Immature natural killer cell (primary cell): ENCODE data around the gene HOXB7. TPM values are rescaled to one million over a fixed set of nuclear protein-coding genes. Genes with fewer than 3 reads are reported as not detected.

ENCODE experiments used
- DNase-seq, 3 donors: peaks; one replicate each; pipeline ENCODE4 v3.0.0; 2022; ENCODE audit warnings: mixed read lengths in 1 of 3
- H3K27ac Mint-ChIP-seq, 6 donors: one replicate each; pipeline ENCODE4 v1.8.0; 2020; ENCODE audit warnings: mixed read lengths in 6 of 6, mild to moderate bottlenecking in 5 of 6, inconsistent platforms in 4 of 6, moderate library complexity in 3 of 6
- H3K27me3 Mint-ChIP-seq, 3 donors: one replicate each; pipeline ENCODE4 v1.8.0; 2020 to 2021; ENCODE audit warnings: low read depth in 3 of 3, mild to moderate bottlenecking in 3 of 3, mixed read lengths in 3 of 3, moderate library complexity in 3 of 3, inconsistent platforms in 1 of 3
- H3K36me3 Mint-ChIP-seq, 3 donors: one replicate each; pipeline ENCODE4 v1.8.0; 2020; ENCODE audit warnings: mixed read lengths in 3 of 3, inconsistent platforms in 2 of 3, mild to moderate bottlenecking in 2 of 3
- H3K4me1 Mint-ChIP-seq, 2 donors: one replicate each; pipeline ENCODE4 v1.8.0; 2020; ENCODE audit warnings: inconsistent platforms in 2 of 2, mild to moderate bottlenecking in 2 of 2, mixed read lengths in 2 of 2, moderate library complexity in 1 of 2
- H3K4me3 Mint-ChIP-seq, 5 donors: one replicate each; pipeline ENCODE4 v1.8.0; 2020; ENCODE audit warnings: mild to moderate bottlenecking in 5 of 5, mixed read lengths in 5 of 5, inconsistent platforms in 3 of 5, moderate library complexity in 3 of 5
- H3K9me3 Mint-ChIP-seq, 6 donors: one replicate each; pipeline ENCODE4 v1.8.0; 2020; ENCODE audit warnings: mild to moderate bottlenecking in 6 of 6, mixed read lengths in 6 of 6, inconsistent platforms in 4 of 6, moderate library complexity in 3 of 6
- polyA plus RNA-seq, 3 donors: library from polyadenylated mRNA; unstranded; fragments of 300-500 nt; fragmentation: Illumina TruSeq; gene quantifications; one replicate each; pipeline ENCODE4 v1.2.3, GENCODE V29; 2021

HOXB7 gene
- polyA plus RNA-seq, 3 donors from 2014 or later = 0.39 to 1.8 (median 1.5) TPM

GRCh38 chr17:48578616-48579470 lies 32.0 kb downstream of the HOXB7 start:
- no peak for DNase-seq
- Mint-ChIP-seq H3K27ac (peak overlapping the region; percentile 57 to 93 (median 88)), H3K36me3 (peaks cover 0 to 4% (median 0%) of the 10 kb centered on the region in 3 donors), H3K4me1 (peaks cover 54 to 87% of the 10 kb centered on the region in 2 donors), H3K9me3 (no peaks in the 10 kb centered on the region), H3K4me3 (peak overlapping the region; percentile 87 to 97 (median 94)), H3K27me3 (peaks cover 16 to 31% (median 31%) of the 10 kb centered on the region in 3 donors)

GRCh38 chr17:48577946-48578615 lies 32.7 kb downstream of the HOXB7 start, which contains the start of gene HOXB4:
TSS of gene HOXB4 (minus strand) at chr17:48578350. CDS start at chr17:48578319, 31 bp downstream.
- H3K4me1 Mint-ChIP-seq = peaks cover 60 to 91% of the 10 kb centered on the region in 2 donors
- H3K4me3 Mint-ChIP-seq = peak within 1 kb of the TSS; percentile 87 to 97 (median 94)
- peak; percentile 74 to 76 (median 74) for DNase-seq
- peaks cover 14 to 31% (median 27%) of the 10 kb centered on the region in 3 donors for H3K27me3 Mint-ChIP-seq
- peaks cover 0 to 4% (median 0%) of the 10 kb centered on the region in 3 donors for H3K36me3 Mint-ChIP-seq
- no peaks in the 10 kb centered on the region for H3K9me3 Mint-ChIP-seq
- H3K27ac Mint-ChIP-seq = peak within 1 kb of the TSS; percentile 78 to 93 (median 91)

- Mint-ChIP-seq H3K27me3 (peaks cover 14 to 27% (median 21%) of the 10 kb centered on the region in 3 donors), H3K4me1 (peaks cover 58 to 89% of the 10 kb centered on the region in 2 donors), H3K36me3 (peaks cover 0 to 4% (median 0%) of the 10 kb centered on the region in 3 donors), H3K9me3 (no peaks in the 10 kb centered on the region), H3K4me3 (peak overlapping the region; percentile 83 to 90 (median 87)), H3K27ac (peak overlapping the region in 5 of 6 donors; percentile 28 to 89 (median 84))
- no peak for DNase-seq
Observed at GRCh38 chr17:48577330-48577945, 33.4 kb downstream of the HOXB7 start.

GRCh38 chr17:48576479-48577309 lies 34.1 kb downstream of the HOXB7 start:
- Mint-ChIP-seq H3K36me3 (peaks cover 0 to 7% (median 3%) of the 10 kb centered on the region in 3 donors), H3K27ac (peak overlapping the region in 2 of 6 donors; percentile 59 to 72), H3K27me3 (peaks cover 14 to 24% (median 19%) of the 10 kb centered on the region in 3 donors), H3K4me1 (peaks cover 53 to 82% of the 10 kb centered on the region in 2 donors), H3K9me3 (no peaks in the 10 kb centered on the region), H3K4me3 (peak overlapping the region; percentile 83 to 90 (median 87))
- no peak for DNase-seq

GRCh38 chr17:48575673-48576478 lies 34.9 kb downstream of the HOXB7 start:
- H3K27ac Mint-ChIP-seq = peak overlapping the region in 4 of 6 donors; percentile 24 to 63 (median 36)
- H3K4me1 Mint-ChIP-seq = peaks cover 50 to 74% of the 10 kb centered on the region in 2 donors
- peak overlapping the region; percentile 61 to 71 (median 66) for H3K4me3 Mint-ChIP-seq

GRCh38 chr17:48575066-48575582 lies 35.7 kb downstream of the HOXB7 start:
- Mint-ChIP-seq H3K36me3 (peaks cover 0 to 7% (median 7%) of the 10 kb centered on the region in 3 donors), H3K27ac (peak overlapping the region in 2 of 6 donors; percentile 7 to 31), H3K27me3 (peaks cover 11 to 14% (median 13%) of the 10 kb centered on the region in 3 donors), H3K4me1 (peaks cover 50 to 73% of the 10 kb centered on the region in 2 donors), H3K4me3 (peak overlapping the region in 1 of 5 donors; percentile 33), H3K9me3 (no peaks in the 10 kb centered on the region)
- DNase-seq = no peak

More at GRCh38 chr17:48575673-48576478, 34.9 kb downstream of the HOXB7 start:
- no peaks in the 10 kb centered on the region for H3K9me3 Mint-ChIP-seq
- no peak for DNase-seq
- H3K36me3 Mint-ChIP-seq = peaks cover 0 to 9% (median 7%) of the 10 kb centered on the region in 3 donors
- peaks cover 11 to 19% (median 16%) of the 10 kb centered on the region in 3 donors for H3K27me3 Mint-ChIP-seq

- Mint-ChIP-seq H3K4me3 (peak overlapping the region in 1 of 5 donors; percentile 45), H3K36me3 (peaks cover 0 to 10% (median 7%) of the 10 kb centered on the region in 3 donors), H3K27ac (peak overlapping the region in 1 of 6 donors; percentile 7), H3K27me3 (peaks cover 8 to 11% (median 9%) of the 10 kb centered on the region in 3 donors), H3K4me1 (peaks cover 48 to 68% of the 10 kb centered on the region in 2 donors), H3K9me3 (no peaks in the 10 kb centered on the region)
- no peak for DNase-seq
Observed at GRCh38 chr17:48574505-48575065, 36.2 kb downstream of the HOXB7 start.

- H3K9me3 Mint-ChIP-seq = no peaks in the 10 kb centered on the region
- peaks cover 0 to 4% (median 0%) of the 10 kb centered on the region in 3 donors for H3K27me3 Mint-ChIP-seq
- peaks cover 0 to 17% (median 7%) of the 10 kb centered on the region in 3 donors for H3K36me3 Mint-ChIP-seq
- H3K4me1 Mint-ChIP-seq = peaks cover 26 to 42% of the 10 kb centered on the region in 2 donors
- DNase-seq = no peak
- H3K4me3 Mint-ChIP-seq = no peak overlapping the region
- peak overlapping the region in 2 of 6 donors; percentile 18 to 52 for H3K27ac Mint-ChIP-seq
Observed at GRCh38 chr17:48571826-48572417, 38.9 kb downstream of the HOXB7 start.

- H3K9me3 Mint-ChIP-seq = no peaks in the 10 kb centered on the region
- H3K27ac Mint-ChIP-seq = peak overlapping the region in 2 of 6 donors; percentile 18 to 52
- H3K4me1 Mint-ChIP-seq = peaks cover 23 to 36% of the 10 kb centered on the region in 2 donors
- H3K27me3 Mint-ChIP-seq = peaks cover 0 to 4% (median 0%) of the 10 kb centered on the region in 3 donors
- no peak for DNase-seq
- H3K36me3 Mint-ChIP-seq = peaks cover 0 to 17% (median 7%) of the 10 kb centered on the region in 3 donors
- no peak overlapping the region for H3K4me3 Mint-ChIP-seq
Observed at GRCh38 chr17:48571024-48571818, 39.6 kb downstream of the HOXB7 start.

- Mint-ChIP-seq H3K9me3 (no peaks in the 10 kb centered on the region), H3K4me3 (no peak overlapping the region), H3K36me3 (peaks cover 0 to 17% (median 7%) of the 10 kb centered on the region in 3 donors), H3K27me3 (peaks cover 0 to 3% (median 0%) of the 10 kb centered on the region in 3 donors), H3K27ac (no peak overlapping the region), H3K4me1 (peaks cover 18 to 29% of the 10 kb centered on the region in 2 donors)
- DNase-seq = no peak
Observed at GRCh38 chr17:48570325-48571023, 40.3 kb downstream of the HOXB7 start.
